IPS DF 19.7 (cell line): ENCODE measurements around the gene PALM3.
"Not testable (repeated sequence)": the region's sequence is repeated elsewhere in the genome, so short reads cannot be mapped to it uniquely, and the experiment has no call there.

Experiments used
- DNase-seq: peaks from one replicate; pipeline ENCODE4 v3.0.0-alpha.2; 2013; ENCODE audit warnings: low read depth, low spot score

The PALM3 gene

GRCh38 chr19:14059652-14060155 lies 2.2 kb downstream of the PALM3 start:
- no peak for DNase-seq

GRCh38 chr19:14059093-14059480 lies 2.8 kb downstream of the PALM3 start:
- no peak for DNase-seq

GRCh38 chr19:14058182-14059092 lies 3.4 kb downstream of the PALM3 start:
- no peak for DNase-seq

- DNase-seq = no peak
Observed at GRCh38 chr19:14056741-14057356, 5.0 kb downstream of the PALM3 start.

GRCh38 chr19:14056069-14056666 lies 5.7 kb downstream of the PALM3 start:
- DNase-seq = no peak

- DNase-seq = no peak
Observed at GRCh38 chr19:14055396-14055795, 6.5 kb downstream of the PALM3 start.

- DNase-seq = no peak
Observed at GRCh38 chr19:14054721-14055120, 7.2 kb downstream of the PALM3 start.

- DNase-seq = no peak
Observed at GRCh38 chr19:14054099-14054498, 7.8 kb downstream of the PALM3 start.

- DNase-seq = no peak
Observed at GRCh38 chr19:14053500-14053899, 8.4 kb downstream of the PALM3 start.

GRCh38 chr19:14053032-14053431 lies 8.8 kb downstream of the PALM3 start:
- no peak for DNase-seq

GRCh38 chr19:14052470-14052869 lies 9.4 kb downstream of the PALM3 start:
- DNase-seq = no peak

GRCh38 chr19:14051980-14052379 lies 9.9 kb downstream of the PALM3 start:
- DNase-seq = no peak

GRCh38 chr19:14050961-14051360 lies 10.9 kb downstream of the PALM3 start:
- not testable (repeated sequence) for DNase-seq

GRCh38 chr19:14050512-14050911 lies 11.4 kb downstream of the PALM3 start:
- DNase-seq = no peak

- no peak for DNase-seq
Observed at GRCh38 chr19:14048443-14049153, 13.3 kb downstream of the PALM3 start.

GRCh38 chr19:14047866-14048265 lies 14.0 kb downstream of the PALM3 start:
- DNase-seq = not testable (repeated sequence)

- peak; percentile 67 for DNase-seq
Observed at GRCh38 chr19:14042659-14043608, 18.9 kb downstream of the PALM3 start.

GRCh38 chr19:14039181-14039580 lies 22.7 kb downstream of the PALM3 start:
- no peak for DNase-seq

- no peak for DNase-seq
Observed at GRCh38 chr19:14035706-14036105, 26.2 kb downstream of the PALM3 start.

- not testable (repeated sequence) for DNase-seq
Observed at GRCh38 chr19:14035159-14035558, 26.7 kb downstream of the PALM3 start.

- no peak for DNase-seq
Observed at GRCh38 chr19:14033946-14034345, 27.9 kb downstream of the PALM3 start.
